SKM-1 treated with dmso at 0.1 percent for 144 hours (cell line): ENCODE measurements around the gene SRPK2.

Experiments used
- DNase-seq: peaks from one replicate; lab custom pipeline; 2025; ENCODE audit not compliant: unreplicated experiment; lab: John Stamatoyannopoulos, UW

SRPK2 gene

DNA sequence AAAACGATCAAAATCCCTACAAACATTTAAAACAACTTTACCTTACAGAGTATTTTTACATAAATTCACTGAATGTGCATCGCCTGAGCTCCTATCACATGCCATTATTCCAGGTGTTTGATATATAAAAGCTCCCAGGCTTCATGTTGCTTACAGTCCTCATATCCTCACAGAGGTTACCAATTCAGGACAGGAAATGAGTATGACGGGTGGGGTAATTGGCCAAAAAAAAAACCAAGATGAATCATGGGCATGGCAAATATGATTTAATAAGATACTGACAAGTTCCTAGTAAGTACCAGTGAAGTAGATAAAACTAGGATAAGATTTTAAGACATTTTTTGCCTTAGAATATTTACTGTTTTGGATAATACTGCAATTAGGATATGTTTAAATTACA lies 238.9 kb downstream of the SRPK2 start:
- no peak for DNase-seq

DNA sequence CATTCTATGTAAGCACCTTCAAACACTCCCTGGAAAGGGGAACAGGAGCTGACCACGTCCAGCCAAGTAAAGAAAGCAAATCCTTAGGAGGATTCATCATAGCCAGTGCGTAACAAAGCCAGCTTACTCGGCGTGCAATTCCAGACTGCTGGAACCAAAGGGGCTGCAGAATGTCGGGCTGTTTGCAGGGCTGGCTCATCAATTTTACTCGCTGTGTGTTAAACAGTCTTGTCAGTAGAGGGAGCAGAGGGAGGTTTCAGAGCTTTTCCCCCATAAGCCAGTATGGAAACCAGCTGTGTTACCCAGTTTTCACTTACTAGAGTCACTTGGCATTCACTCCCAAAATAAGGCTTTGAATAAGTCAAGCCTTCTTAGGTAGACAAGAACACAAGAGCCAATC lies 247.7 kb downstream of the SRPK2 start:
- DNase-seq: no peak

- no peak for DNase-seq
Measured at GRCh38 chr7:105139381-105139780, 249.3 kb downstream of the SRPK2 start.

DNA sequence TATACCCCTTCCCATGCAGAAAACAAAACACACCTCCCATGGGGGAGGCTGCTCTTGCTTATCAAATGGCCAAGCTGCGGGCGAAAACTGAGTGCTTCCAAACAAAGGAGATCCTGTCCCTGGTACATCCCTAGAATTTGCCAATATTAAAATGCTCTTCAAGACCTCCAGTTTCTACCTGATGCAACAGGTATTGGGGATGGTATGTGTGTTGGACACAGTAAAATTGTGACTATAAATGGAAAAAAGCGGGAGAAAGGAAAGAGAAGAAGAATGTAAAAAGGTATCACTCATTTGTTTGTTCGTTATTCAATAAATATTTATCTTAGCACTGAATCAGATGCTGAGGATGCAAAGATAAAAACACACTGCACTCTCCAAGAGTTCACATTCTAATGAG lies 250.8 kb downstream of the SRPK2 start:
- DNase-seq: no peak

- no peak for DNase-seq
Measured at GRCh38 chr7:105136221-105136620, 252.5 kb downstream of the SRPK2 start.

DNA sequence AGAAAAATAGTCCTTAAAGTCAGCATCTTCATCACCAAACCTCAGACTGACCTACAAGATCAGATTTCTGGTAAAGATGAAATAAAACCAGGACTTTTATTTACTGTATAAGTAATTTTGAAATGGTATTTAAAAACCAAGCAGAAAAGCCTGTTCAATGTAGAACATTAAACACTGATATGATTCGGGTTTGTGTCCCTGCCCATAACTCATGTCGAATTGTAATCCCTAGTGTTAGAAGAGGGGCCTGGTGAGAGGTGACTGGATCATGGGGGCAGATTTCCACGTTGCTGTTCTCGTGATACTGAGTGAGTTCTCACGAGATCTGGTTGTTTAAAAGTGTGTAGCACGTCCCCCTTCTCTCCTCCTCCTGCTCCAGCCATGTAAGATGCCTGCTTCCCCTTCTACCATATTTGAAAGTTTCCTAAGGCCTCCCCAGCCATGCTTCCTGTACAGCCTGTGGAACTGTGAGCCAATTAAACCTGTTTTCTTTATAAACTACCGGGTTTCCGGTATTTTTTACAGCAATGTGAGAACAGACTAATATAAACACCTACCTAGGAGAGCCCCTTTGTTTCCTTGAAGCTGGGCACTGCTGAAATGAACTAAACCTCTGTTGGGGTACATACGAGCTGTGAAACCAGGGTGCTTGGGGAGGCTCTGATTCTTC lies 254.6 kb downstream of the SRPK2 start:
- no peak for DNase-seq

GRCh38 chr7:105133358-105133757 lies 255.4 kb downstream of the SRPK2 start:
- no peak for DNase-seq

GRCh38 chr7:105132835-105133234 lies 255.9 kb downstream of the SRPK2 start:
- DNase-seq: no peak

- no peak for DNase-seq
Measured at GRCh38 chr7:105132335-105132734, 256.4 kb downstream of the SRPK2 start.

GRCh38 chr7:105131890-105132289 lies 256.8 kb downstream of the SRPK2 start:
- no peak for DNase-seq

DNA sequence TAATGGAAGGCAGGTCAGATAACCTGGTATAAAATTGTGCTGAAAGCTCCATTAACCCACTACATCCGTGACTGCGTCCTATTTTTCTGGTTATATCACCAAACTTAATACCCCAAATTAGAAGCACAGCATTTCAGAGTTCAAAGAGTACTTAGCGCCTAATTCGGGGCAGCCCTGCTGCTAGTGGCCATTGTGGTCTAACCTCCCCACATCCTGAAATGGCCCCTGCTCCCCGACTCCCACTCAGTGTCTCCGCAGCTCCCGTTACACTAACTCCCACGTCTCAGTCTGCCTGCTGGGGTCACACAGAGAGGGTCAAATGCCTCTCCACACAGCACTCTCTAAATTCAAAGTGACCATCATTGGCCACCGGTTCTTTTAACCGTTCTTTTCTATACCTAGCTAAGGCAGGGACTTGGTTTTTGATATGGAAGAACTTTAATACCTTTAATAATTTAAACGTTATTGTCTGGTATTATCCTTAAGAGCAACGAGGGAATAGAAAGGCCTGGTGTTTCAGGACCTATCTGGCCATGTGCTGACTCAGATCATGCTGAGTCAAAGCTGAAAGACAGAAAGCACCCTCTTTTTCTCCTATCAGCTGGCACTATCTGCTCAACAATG lies 257.6 kb downstream of the SRPK2 start:
- no peak for DNase-seq

GRCh38 chr7:105130580-105130979 lies 258.1 kb downstream of the SRPK2 start:
- no peak for DNase-seq

- DNase-seq: no peak
Measured at GRCh38 chr7:105130048-105130447, 258.7 kb downstream of the SRPK2 start.

GRCh38 chr7:105127179-105127578 lies 261.5 kb downstream of the SRPK2 start:
- no peak for DNase-seq

DNA sequence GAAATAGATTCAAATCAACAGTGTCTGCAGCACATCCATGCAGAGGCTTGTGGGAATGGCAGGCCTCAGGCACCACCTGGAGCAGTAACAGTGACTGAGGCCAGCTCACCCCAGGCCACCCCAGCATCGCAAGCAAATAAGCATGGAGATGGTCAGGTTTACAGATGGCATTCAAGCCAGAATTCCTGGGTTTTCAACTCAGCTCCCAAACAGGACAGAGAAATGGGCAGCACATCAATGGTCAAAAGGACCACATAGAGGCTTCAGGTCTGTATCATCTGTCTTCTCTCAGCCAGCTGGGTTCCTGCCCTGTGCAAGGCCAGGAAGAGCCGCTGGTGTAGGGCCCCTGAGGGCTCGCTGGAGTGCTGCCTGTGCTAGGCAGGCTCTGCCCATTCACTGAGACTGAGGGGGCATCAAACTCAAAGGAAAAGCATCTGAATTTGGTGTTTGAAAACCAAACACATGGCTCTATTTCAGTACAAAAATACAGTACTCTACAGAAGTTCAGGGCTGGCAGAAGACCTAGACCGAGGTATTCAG lies 262.2 kb downstream of the SRPK2 start:
- DNase-seq: no peak

DNA sequence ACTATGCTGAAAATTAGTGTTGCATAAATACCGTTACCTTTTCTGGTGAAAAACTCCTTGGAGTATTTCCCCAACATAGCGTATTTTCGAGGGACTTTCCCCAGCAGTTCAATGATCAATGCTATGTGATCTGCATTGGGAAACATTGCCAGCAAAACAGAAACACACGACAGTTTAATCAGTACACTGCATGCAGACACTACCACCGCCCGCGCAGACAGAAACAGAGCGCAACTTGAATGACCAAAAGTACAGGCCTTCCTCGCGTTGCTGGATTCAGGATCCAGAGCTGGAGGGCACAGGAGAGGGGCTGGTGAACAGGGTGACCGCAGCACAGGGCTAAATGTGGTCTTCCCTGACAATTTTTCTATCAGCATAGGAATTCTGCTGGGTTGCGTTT lies 263.0 kb downstream of the SRPK2 start:
- no peak for DNase-seq

DNA sequence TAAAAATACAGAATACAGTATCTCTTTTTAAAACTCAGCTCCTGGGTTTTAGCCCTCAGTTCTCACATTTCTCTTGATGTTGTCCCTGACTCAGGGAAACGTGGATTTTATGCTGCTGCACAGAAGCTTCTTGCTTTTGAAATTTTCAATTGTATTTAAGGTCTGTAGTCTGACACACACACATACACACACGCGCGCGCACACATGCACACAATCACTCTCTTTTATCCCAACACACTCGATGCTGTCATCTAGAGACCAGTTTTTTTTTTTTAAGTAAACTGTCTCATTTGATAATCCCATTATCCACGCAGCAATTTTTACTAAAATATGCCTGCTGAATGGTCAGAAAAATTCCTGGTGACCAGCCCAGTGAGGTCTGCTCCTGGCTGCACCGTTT lies 266.1 kb downstream of the SRPK2 start:
- no peak for DNase-seq

DNA sequence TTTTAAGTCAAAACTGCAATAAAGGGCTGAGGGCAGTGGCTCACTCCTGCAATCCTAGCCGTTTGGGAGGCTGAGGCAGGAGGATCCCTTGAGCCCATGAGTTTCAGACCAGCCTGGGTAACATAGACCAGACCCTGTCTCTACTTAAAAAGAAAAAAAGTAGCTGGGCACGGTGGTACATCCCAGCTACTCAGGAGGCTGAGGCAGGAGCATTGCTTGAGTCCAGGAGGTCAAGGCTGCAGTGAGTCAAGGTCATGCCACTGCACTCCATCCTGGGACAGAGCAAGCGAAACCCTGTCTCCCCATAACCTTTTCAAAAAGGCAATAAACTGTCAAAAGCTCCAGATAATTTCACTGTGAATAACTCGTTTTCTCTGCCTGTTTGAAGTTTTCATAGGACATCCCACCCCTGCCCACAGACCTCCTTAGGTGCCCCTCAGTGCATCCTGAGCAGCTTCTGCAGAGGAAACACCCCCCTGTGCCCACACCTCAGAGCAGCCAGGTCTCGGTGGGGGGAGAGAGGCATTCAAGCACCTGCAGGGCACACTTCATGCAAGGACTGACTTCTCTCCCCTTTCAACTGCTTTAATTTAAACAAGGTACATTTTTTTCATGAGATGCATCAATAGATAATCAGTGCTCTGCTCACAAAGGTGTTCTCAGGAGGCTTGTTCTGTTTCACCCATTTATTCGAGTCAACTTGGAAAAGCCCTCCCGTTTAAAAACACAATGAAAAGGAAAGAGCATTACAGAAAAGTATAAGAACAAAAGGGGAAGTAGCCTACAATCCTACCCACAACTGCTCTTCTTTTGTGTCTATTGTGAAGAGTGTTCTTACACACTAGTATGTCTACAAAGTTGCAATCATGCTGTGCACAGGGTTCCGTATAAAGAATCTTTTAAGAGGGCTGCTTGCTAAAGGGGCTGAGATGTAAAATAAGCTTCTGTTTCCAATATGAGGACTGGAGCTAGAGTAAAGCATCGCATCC lies 269.8 kb downstream of the SRPK2 start:
- no peak for DNase-seq

GRCh38 chr7:105112440-105113418 lies 276.0 kb downstream of the SRPK2 start:
- no peak for DNase-seq

GRCh38 chr7:105107458-105107857 lies 281.3 kb downstream of the SRPK2 start:
- no peak for DNase-seq
